SHP77 (cell line): ENCODE results near the gene ZSCAN21.
A peak's percentile ranks its signal among the peaks of the same experiment; 100 is the strongest.

Experiments used
- DNase-seq, 2 experiments: peaks; one replicate each; lab custom pipeline; 2025; lab: John Stamatoyannopoulos, UW

Gene ZSCAN21

DNA sequence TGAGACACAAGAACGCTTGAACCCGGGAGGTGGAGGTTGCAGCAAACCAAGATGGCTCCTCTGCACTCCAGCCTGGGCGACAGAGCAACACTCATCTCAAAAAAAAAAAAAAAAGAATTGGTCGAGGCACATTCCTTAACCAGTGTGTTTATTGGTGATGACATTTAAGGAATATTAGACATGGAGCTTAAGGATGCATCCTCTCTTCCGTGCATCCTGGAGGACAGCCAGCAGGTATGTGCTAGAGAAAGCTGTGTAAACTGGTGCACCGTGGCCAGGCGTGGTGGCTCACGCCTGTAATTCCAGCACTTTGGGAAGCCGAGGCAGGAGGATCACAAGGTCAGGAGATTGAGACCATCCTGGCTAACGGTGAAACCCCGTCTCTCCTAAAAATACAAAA, 22.4 kb upstream of the ZSCAN21 start:
- DNase-seq = no peak

DNA sequence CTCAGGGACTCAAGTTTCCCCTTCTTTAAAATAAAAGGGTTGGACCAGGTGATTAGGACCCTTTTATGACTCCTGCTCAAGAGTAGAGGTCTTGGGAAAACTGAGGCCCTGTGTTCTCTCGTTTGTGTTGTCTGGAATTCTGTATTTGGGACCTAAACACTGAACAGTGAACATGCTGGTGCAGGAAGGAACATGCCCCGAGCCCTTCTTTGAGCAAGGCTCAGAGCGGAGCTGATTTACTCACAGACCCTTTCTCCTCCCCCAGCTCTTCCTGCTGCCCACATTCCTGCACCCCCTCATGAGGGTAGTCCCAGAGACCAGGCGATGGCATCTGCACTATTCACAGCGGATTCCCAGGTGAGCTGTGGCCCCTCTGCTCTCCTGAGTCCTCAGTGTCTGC, 20.0 kb upstream of the ZSCAN21 start:
- no peak for DNase-seq

DNA sequence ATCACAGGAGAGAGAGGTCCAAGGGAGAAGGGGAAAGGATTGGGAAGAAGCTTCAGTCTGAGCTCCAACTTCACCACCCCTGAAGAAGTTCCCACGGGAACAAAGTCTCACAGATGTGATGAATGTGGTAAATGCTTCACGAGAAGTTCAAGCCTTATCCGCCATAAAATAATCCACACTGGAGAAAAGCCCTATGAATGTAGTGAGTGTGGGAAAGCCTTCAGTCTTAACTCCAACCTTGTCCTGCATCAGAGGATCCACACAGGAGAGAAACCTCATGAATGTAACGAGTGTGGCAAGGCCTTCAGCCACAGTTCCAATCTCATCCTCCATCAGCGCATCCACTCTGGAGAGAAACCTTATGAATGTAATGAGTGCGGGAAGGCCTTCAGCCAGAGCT, 16.0 kb upstream of the ZSCAN21 start:
- no peak for DNase-seq

DNA sequence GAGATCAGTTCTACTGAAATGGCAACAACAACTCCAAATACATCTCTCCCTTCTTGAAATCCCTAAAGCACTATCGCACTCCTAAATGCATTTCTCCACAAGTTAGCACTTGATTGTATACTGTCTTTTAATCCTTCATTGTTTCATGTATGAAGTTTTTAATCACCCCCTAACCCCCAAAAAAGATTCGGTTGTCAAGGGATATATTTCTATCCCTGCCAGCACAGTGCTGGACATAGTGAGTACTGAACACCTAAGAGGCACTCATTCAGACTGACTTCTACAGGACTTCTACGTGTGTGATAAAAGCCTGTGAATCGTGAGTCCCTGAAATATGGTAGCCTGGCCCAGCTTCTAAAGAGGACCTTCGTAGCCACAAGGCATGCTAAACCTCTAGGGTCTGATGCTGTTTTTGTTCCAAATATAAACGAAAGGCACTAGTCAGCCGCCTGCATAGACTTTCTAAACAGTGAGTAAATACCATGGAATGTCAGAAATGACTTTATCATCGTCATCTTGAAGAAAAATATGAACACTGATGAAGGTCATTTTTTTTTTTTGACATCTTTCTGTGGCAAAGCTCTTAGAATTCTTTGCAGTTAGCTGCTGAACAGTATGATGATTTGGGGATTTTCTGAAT, 14.6 kb upstream of the ZSCAN21 start:
- DNase-seq = no peak

DNA sequence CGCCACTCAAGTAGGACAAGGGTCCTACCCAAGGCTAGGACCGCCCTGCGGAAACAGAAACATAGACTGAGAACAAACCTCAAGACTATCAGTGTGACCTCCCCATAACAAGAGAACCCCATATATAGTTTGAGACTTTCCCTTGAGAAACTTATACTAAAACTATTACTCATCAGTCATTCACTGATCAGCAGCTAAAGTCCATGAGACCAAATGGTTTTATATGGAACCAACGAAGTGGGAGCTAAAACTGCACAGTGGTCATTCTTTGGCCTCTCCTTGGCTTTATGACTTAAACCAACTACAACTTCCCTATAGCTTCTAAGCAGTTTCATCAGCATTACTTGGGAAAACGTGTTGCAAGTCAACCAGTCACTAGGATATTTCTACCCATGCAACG, 13.7 kb upstream of the ZSCAN21 start:
- no peak for DNase-seq

DNA sequence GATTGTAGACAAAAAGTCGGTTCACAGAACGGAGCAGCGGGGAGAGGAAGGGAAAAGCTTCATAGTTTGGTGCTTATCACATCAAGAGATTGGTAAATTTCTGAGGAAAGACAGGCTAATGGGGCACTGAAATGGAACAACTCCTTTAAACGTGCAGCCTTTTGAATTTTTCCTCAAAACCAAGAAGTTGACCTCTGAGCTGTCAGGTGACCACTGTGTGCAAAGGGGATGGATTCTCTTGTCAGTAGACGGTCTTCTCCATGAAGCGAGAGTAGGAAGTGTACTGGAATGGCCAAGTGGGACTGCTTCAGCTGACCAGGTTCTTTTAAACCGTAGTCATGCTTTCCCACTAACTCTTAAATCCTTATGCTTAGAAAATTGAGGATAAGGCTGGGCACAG, 11.2 kb upstream of the ZSCAN21 start:
- DNase-seq = no peak

DNA sequence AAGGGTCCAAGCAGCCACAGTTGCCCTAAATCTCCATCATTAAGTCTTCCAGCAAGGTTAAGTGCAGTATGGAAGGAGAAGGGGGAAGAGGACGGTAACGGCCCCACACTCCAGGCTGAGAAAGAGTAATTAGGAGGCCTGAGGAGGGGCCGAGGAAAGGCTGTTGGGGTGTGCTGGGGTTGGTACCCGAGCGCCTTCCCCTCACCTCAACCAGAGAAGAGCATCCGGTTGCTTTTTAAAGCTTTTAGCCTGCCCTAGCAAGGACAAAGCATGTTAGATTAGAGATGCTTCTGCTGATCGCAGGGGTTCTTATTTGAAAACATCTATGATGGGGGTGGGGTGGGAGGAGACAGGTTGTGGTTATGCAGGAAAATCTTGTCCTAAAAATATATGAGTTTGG, 9.0 kb upstream of the ZSCAN21 start:
- DNase-seq = no peak

DNA sequence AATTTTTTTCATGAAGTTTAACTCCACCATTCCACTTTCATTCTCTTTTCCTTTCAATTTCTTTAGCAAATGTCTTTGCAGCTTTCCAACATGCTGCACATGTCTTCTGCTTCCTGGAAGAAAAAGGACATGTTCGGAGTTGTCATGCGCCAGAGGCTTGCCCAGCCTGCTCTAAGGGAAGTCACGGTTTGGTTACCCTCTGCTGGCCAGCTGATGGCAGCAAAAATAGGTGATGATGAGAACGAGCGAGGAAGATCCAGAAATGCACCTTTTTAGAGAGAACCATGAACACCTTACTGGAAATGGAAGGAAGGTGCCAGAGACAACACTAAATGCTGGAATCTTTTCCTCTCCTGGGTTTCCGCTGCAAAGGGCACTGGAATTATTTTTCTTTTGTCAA, 4.9 kb upstream of the ZSCAN21 start:
- DNase-seq = peak in 1 of 2 experiments; percentile 8

DNA sequence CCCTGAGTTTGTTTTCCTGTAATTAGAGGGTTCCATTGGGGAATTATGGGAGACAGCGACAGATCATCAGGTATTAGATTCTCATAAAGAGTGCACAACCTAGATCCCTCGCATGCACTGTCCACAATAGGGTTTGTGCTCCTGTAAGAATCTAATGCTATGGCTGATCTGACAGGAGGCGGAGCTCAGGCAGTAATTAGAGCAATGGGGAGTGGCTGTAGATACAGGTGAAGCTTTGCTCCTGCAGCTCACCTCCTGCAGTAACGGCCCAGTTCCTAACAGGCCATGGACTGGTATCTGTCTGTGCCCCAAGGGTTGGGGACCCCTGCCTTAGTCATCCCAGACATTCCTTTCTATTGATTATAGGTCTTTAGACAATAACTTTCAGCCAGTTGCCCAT, 894 bp upstream of the ZSCAN21 start:
- DNase-seq = no peak

DNA sequence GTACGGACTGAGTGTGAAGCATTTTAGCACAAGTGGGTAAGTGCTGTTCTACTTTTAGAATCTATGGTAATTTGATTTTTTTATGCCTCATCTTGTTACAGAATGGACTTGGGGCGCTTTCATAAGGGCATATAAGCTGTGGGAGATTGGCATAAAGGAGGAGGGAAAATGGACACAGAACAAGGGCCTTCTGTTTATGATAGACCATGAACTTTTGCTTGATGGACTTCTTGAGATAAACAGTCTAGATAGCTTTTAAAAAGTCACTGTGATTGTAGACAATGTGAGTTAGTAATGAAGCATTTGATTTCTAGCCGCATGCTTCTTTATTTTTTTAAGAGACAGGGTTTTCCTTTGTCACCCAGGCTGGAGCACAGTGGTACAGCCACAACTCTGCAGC, 2.0 kb downstream of the ZSCAN21 start:
- no peak for DNase-seq

DNA sequence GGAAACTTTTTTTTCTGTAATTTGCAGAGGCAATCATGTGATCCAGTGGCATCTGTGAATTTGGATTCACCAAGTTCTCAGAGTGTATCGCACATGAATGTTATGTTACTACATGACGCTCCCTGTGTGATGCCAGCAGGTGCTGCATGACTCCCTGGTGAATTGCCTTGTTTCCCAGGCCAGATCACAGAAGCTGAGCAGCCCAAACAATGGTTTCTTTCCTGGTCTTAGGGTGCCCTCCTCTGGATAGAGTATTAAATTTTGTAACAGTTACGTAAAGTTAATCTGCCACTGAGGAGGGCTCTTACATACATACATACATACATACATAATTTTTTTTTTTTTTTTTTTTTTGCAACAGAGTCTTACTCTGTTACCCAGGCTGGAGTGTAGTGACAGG, 3.6 kb downstream of the ZSCAN21 start:
- peak; percentile 71 to 81 for DNase-seq

DNA sequence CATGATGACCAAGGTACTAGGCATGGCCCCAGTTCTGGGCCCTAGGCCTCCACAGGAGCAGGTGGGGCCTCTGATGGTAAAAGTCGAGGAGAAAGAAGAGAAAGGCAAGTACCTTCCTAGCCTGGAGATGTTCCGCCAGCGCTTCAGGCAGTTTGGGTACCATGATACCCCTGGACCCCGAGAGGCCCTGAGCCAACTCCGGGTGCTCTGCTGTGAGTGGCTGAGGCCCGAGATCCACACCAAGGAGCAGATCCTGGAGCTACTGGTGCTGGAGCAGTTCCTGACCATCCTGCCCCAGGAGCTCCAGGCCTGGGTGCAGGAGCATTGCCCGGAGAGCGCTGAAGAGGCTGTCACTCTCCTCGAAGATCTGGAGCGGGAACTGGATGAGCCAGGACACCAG, 7.4 kb downstream of the ZSCAN21 start:
- no peak for DNase-seq

DNA sequence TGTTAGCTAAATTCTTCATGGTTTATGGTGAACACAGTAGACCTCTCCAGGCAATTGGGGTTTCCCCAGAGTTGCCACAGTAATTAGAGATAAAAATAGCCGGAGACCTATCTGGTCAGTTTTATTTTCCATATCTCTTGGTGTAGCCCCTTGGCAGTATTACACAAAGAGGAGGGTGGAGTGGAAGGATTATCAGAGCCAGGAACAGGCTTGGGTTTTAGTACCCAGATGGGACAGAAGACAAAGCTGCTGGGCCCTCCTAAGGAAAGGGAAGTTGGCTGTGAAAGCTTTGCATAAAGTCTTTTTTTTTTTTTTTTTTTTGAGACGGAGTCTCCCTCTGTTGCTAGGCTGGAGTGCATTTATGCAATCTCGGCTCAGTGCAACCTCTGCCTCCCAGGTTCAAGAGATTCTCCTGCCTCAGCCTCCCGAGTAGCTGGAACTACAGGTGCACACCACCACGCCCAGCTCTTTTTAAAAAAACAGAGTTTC, 9.7 kb downstream of the ZSCAN21 start:
- no peak for DNase-seq

DNA sequence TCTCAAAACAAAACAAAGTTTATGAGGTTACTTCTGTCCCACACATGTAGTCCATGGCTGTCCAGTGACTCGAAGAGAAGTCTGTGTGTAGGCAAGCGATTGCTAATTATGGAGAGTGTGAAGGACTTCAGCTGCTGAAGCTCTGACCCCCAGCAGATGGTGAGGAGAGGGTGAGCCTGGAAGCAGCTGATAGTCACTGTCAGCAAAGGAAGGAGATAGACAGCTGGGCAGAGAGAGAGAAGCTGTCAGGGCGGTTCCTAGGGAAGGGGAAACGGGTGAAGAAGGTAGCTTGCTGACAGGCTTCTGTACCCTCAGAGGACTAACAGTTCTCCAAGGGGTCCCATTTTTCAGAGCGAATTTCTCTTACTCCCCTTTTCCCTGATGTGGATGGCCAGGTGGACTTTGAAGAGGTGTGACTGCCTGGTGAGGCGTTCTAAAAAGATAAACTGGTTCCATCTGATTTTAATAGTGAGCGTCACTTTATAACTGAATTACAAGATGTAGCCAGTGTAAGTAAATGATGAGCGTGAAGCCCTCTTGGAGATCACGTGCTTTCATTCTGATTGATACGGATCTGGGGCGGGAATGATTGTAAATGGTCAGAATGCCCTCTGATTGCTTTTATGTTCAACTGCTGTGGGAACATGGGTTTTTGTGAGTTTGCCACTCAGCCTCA, 12.1 kb downstream of the ZSCAN21 start:
- DNase-seq = no peak

DNA sequence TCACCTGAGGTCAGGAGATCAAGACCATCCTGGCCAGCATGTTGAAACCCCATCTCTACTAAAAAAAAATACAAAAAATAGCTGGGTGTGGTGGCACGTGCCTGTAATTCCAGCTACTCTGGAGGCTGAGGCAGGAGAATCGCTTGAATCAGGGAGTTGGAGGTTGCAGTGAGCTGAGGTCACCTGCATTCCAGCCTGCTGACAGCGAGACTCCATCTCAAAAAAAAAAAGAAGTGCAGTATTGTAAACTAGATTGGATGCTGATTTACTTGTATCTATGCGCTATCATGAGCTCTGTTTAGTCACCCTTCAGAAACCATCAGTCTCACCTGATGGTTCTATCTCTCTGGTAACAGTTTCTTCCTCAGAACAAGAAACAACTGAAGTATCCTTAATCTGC, 13.8 kb downstream of the ZSCAN21 start:
- no peak for DNase-seq

DNA sequence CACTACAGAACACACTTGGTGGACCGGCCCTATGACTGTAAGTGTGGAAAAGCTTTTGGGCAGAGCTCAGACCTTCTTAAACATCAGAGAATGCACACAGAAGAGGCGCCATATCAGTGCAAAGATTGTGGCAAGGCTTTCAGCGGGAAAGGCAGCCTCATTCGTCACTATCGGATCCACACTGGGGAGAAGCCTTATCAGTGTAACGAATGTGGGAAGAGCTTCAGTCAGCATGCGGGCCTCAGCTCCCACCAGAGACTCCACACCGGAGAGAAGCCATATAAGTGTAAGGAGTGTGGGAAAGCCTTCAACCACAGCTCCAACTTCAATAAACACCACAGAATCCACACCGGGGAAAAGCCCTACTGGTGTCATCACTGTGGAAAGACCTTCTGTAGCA, 14.6 kb downstream of the ZSCAN21 start:
- no peak for DNase-seq

DNA sequence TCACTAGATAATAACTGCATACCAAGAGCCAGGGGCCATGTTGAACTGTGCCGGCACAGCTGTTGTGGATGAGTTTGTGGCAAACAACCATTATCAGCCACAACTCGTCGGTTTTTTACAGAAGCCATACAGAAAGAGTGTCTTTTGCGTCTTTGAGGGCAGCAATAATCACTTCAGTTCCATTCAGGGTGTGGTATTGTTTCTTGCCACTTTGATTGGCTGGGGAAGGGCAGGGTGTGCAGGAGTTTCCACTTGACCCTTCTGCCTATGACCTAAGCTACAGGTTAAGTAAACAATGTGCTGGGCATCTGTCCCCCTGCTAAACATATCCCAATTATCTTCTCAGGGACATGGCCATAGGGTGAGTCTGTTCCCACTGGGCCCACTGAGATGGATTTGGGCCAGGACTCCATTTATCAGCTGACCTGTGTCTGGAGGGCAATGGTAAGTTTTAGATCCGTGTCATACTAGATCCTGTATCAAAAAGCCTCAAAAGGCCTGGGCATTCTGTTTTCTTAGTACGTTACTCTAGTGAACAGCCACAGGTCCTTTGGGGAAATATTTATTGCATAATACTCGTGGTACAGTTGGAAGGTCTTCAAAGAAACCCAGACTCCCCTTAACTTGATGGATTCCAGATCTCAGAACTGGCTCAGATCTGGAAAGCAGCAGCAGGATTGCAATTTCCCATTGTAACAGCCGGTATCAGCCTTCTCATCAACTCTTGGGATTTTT, 16.0 kb downstream of the ZSCAN21 start:
- no peak for DNase-seq

DNA sequence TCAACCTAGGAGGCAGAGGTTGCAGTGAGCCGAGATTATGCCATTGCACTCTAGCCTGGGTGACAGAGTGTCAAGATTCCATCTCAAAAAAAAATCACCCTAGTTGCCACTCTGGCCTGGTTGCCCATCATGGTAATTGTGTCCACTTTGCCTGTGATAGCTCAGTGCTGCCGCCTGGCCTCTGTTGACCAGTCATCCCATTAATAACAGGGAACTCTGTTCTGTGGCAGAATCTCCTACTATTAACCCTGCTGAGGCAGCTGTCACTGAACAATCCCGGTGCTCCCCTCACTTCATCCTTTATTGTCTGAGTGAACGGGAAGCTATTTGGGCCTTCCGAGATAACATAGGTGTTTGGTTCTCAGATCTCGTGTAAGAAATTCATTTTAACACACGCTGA, 17.4 kb downstream of the ZSCAN21 start:
- no peak for DNase-seq

DNA sequence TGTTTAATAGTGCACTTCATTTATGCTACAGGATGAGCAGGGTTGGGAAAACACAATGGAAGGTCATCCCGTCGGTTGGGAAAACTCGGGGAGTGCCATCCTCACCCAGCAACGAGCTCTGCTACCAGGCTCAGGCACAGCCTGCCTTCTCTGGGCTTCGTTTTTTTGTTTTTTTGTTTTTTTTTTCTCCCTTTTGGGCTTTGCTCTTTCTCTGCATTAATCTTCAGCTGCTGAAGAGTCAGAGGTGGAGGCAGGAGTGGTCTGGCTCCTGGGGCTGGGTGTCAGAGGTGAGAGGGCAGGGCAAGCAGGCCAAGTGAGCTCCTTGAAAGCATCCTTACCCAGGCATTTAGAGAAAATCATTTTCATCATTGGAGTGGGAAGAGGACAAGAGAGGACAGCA, 20.4 kb downstream of the ZSCAN21 start:
- no peak for DNase-seq

DNA sequence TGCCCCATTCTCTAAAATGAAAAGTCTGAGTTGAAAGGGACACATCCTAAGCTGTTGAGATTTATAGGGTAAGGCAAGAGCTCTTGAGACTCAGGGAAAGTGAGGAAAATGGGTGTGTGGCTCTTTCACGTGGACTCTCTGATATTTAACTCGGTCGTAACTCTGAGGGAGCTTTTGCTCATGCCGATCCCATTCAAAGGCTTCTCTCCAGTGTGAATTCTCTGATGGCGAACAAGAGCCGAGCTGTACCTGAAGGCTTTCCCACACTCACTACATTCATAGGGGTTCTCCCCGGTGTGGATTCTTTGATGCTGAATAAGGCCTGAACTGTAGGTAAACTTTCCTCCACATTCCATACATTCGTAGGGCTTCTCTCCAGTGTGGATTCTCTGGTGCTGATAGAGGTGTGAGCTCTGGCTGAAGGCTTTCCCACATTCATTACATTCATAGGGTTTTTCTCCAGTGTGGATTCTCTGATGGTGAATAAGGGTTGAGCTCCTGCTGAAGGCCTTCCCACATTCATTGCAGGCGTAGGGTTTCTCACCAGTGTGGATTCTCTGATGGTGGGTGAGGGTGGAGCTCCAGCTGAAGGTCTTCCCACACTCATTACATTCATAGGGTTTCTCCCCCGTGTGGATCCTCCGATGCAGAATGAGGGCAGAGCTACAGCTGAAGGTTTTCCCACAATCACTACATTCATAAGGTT, 21.6 kb downstream of the ZSCAN21 start:
- no peak for DNase-seq

DNA sequence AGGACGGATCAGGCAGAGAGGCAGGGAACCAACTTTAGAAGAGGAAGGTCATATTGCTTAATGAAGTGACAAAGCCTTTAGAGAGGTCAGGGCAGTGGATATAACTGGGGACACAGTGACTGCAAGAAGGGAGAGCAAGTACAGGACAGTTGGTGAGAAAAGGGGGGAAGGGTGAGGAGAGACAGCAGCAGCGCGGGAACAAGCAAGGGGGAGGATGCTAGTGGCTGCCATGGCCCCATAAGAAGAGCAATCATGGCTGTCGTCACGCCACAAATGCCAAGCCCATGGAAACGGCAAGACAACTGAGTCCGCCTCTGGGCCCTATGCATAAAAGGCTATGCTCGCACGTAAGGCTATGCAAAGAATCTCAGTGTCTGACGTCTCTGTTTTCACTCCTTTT, 22.9 kb downstream of the ZSCAN21 start:
- DNase-seq = no peak

DNA sequence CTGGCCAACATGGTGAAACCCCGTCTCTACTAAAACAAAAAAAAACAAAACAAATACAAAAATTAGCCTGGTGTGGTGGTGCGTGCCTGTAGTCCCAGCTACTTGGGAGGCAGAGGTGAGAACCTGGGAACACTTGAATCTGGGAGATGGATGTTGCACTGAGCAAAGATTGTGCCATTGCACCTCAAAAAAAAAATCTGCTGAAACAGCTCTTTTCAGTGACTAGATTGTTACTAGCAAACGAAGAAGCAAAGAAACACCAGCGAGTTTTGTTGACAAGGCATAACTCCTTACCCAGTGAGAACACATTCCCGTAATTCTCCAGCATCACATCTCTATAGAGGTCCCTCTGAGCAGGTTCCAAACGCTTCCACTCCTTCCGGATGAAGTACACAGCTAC, 25.3 kb downstream of the ZSCAN21 start:
- no peak for DNase-seq

DNA sequence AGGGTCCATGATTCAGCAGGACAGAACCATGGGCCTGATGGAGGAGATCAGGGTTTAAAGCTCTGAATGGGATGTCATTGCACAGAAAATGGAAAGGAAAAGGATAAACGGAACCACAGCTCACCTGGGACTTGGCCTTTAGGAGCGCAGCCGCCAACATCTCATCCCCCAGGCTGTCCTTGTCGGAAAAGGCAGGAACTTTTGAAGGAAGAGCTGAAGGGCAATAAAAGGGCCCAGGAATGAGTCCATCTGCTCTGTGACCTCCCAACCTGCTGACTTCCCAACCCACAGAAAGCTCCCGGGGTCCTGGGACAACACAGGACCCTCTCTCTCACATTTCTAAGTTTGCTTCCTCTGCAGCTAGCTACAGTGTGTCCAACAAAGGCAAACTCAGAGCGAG, 25.8 kb downstream of the ZSCAN21 start:
- DNase-seq = no peak
